DMS153 treated with DMSO at 0.1 percent for 48 hours (cell line): ENCODE data around the gene GPC3.
A peak's percentile ranks its signal among the peaks of the same experiment; 100 is the strongest.
"Not testable (repeated sequence)": the region's sequence is repeated elsewhere in the genome, so short reads cannot be mapped to it uniquely, and the experiment has no call there.

Source experiments
- DNase-seq: peaks from one replicate; lab custom pipeline; 2025; ENCODE audit not compliant: unreplicated experiment; lab: John Stamatoyannopoulos, UW

GPC3 gene

DNA sequence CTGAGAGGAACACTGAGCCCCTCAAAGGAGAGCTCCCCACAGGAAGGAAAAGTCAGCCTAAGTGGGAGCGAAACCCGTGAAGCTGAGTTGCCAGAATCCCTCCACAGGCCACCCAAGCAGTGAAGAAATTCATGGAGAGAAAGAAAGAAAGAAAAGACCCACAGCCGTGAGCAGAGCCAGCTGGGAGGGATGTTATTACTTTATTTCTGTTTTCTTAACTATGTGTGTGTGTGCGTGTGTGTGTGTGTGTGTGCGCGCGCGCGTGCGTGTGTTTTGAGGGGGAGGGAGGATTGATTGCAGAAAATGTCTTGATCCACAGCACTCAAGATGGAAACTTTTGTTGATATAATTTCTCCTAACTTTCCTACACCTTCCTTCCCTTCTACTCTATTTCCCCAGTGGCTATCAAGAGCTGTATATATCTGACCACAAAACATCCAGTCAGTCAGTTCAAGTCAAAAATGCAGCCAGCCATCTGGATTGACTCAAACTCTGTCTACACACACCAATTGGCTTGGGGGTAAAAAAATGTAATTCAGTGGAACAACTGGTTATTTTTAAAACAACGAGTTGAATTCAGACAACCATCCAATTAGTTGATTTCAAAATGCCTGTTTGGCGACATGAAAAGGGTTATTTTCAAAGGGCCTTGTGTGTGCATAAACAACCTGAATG, 13.8 kb upstream of the GPC3 start:
- DNase-seq, result no peak

DNA sequence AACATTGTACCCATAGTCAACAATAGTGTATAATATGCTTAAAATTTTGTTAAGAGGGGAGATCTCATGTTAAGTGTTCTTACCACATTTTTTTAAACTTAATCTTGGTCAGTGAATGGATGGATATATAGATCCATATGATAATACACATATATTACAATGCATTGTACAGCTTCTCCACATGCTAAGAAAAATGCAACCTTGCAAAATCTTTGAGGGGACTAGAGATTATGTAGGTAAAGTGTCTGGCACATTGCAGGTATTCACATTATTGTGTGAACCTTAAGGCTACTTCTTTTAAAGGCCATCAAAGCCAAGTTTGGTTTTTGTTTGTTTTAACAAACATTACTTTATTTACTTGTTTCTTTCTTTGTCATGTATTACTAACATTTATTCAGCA, 10.4 kb upstream of the GPC3 start:
- no peak for DNase-seq

DNA sequence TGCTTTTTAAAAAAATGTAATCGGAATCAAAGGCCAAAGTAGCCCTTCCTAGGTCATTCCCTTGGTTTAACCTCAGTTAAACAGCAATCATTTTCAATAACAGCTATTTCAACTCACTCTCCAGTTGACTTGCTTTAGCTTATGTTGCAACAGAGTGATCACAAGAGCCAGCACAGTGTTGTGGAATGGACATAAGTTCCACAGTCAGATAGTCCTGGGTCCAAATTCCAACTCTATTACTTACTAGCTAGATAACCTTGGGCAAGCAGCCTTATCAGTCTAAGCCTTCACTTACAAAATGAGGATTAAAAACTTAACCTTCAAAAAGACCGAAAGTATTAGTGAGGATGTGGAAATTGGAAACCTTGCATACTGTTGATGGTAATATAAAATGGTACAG, 9.2 kb upstream of the GPC3 start:
- DNase-seq, result no peak

DNA sequence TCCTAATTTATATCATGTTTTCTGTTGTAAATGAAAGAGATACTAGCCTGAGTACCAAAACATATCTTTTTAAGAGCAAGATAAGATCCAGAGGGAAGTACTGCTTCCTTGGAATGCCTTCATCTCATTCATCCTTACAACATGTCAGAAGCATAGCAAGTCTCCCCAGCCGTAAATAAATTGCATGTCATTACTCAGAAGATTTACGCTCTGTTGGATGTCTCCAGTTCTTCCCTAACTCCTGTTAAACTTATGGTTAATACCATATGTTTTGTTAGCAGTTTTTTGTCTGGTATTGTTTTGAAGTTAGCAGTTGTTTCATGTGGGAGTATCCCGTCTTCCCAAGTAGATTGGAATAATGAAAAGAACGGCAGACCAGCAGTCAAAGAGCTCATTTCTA, 7.5 kb upstream of the GPC3 start:
- no peak for DNase-seq

DNA sequence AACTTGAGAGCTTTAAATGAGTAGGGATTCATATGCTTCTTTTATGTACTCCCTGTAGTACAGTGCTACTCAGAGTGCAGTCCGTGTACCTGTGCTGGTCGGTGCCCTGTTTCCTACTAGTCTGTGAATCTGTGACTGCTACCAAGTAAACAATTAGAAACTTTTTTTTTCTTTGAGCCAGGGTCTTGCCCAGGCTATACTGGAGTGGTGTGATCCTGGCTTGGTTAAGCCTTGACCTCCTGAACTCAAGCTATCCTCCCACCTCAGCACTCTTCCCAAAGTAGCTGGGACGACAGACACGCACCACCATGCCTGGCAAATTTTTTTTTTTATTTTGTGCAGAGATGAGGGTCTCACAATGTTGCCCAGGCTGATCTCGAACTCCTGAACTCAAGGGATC, 6.4 kb upstream of the GPC3 start:
- DNase-seq, result no peak

DNA sequence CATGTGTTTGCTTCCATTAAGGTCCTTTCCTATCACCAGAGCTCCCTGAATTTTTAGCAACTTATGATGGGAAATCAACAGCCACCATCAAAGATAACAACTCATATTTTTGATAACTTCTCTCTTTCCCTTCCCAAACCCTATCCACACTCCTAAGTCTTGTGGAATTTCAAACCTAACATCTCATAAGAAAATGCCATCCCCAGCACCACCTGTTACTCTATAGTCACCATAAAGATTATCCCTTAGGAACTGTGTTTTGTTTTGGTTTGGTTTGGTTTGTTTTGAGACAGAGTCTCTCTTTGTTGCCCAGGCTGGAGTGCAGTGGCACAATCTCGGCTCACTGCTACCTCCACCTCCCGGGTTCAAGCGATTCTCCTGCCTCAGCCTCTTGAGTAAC, 5.7 kb upstream of the GPC3 start:
- not testable (repeated sequence) for DNase-seq

DNA sequence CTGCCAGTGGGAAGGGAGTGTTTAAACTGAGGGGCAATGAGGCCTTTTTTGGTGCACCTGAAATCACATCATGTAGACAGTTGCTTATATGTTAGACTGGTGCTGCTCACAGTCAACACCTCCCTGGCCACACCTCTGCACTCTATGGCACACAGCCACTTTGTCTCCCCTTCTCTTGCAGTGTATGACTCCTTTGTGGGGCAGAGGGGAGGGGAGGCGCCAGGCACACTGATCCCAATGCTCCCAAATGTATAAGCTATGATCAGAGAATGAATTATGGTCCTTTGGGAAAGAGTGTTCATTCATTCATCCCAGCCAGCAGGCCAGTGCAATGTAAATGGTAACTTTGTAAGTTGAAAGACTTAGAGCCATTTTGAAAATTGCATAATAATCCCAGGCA, 4.6 kb upstream of the GPC3 start:
- DNase-seq, result no peak

DNA sequence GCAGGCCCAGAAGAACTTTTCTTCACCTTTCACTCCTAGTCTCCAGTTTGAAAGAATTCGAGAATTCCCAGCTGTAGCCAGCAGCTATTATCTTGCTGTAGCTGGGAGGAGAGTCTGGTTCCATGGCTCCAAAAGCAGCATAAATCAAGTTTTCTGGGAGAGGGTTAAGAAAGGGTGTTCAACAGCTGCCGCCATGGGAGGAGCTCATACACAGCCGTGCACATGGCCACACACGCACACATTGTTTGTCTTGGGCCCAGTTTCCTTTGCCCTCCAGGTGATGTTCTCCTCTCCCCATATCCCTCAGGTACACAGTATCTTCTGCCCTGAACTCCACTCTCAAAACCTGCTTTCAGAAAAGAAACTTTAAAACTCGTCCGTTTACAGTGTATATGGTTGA, 4.1 kb upstream of the GPC3 start:
- no peak for DNase-seq

DNA sequence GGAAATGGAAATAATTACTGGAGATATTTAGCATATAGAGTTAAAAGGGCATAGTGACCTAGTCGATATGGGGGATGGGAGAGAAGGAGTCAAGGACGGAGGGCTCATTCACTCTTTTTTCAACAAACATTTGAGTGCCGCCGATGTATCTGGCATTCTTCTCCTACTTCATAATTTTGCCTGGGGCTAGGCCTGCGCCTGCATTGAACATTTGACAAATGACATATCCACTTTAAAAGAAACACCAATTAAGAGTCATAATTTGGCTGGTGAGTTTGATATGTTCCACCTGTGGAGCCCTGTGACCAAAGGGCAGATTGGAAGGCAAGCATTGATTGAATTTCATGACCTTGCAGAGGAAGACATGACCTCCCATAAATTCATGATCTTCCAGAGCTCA, 2.6 kb upstream of the GPC3 start:
- DNase-seq, result no peak

DNA sequence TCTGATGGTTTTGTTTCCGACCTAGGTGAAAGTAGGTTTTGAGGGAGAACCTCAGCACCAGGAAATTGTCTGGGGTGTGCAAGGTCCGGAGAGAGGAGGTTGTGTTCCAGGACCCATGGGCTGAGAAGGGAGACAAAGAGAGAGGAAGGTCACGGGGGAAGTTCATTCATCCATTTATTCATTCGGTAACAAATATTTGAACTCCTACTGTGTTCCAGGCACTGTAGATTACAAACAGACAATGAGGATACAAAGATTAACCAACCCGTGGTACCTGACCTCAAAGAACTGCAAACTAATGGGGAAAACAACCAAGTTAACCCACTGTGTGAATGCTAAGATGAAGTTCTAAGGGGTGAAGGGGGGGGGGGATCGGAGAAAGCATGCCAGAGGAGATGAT, 1.8 kb upstream of the GPC3 start:
- no peak for DNase-seq

DNA sequence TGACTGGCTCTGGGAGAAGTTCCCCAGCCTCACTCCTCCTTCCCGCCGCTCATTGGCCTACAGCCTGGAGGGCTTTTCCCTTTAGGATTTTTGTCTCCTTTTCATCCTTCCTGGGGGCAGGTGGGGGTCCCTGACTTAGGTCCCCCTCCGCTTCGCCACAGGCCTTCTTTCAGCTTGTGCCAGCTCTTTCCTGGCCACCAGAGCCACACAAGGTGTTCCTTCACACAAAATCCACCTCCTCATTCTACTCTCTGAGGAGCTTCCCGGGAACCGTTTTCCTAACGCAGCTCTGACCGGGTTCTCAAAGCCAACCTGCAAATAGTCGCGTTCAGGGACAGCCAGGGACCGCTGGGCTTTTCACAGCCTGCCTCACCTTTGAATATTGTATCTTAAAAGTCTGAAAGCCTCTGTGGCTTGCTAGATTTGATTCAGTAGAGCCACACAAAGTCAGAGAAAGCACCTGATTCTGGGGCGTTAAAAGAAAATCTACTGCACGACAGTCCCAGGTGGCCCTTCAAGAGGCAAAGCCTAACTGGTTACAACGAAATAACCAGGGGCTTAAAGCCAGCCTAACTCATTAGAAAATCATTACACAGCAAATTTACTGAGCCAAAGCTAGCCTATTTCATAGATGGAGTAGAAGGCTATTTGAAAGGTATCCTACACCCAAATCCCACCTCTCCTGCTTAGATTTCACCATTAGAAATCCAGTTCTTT, 731 bp upstream of the GPC3 start:
- peak; percentile 45 for DNase-seq

DNA sequence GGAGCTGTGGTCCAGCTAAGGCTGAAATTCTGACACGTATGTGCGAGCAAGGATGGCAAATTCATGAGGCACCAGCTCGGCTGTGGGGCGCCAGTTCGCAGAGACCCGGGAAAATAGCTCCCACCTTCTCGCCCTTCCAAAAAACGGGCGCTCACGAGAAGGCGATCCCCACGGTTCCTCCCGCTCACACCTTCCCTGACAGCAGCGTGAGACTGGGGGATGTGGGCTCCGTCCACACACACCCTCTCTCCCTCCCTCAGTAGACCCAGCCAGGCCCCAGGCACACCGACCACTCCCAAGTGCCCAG, 584 bp downstream of the GPC3 start:
- DNase-seq, result no peak

DNA sequence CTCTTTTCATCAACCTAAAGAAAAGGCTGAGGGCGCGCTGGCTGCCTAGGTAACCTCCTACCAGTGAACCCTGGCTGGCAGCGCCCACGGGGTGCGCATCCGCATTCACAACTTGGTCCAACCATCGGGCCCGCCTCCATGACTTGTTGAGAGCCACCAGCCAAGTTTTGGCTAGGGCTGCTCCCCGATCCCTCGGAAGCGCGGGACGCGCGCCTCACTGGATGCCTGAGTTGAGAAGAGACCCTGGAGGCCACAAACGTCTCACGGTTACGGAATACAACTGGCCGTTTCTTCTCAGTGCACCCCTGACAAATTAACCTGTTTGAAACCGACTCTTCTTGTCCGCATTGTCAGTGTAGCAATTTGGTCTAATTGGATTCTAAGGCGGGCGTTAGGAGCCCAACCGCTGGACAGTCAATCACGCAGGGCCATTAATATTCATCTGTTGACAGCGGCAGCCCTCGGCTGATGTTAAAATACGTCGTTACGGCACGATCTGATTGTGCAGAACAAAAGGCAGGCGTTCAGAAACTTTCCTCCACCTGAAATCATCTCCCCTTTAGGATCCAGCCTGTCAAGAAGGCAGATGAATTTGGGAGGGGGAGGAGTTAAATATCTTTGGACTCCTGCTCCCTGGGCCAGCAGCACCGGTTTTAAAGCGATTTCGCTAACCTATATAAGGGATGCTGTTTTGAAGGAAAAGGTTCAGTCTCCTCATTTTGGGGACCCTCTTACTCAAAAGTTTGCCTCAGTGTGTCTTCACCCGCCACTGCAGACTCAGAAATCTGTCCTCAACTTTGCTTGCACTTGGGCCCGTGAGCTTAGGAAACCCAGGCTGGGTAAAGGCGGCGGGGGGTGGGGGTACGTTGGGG, 1.2 kb downstream of the GPC3 start:
- DNase-seq, result no peak

DNA sequence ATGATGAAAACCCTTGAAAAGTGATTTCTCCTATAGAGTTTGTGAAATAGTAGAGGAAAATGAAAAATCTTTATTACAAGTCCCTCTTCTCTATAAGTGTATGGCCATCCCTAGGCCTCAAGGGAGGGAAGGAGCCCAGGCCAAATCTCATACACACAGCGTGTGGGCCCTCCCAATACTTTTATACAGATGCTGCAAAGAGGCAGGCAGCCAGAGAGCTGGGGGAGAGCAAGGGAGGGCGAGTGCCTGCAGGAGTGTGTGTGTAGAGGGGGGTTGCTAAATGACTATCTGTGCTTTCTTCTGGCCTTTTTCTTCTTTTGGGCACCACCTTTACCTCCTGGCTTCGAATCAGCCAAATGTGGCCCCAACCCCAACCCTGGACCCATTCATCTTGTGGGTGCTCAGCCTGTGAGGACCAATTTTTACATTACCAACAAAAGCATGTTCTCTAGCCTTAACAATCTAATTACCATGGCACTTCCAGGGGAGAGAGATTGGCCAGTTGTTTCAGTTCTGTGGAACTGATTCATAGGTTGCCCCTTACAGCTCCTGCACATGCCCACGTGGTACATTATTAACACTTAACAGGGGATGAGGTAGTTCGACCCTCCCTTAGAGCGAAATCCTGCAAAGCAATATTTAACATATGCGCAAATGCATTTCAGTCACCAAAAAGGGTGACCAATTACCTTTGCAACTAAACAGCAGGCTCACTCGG, 2.0 kb downstream of the GPC3 start:
- no peak for DNase-seq

DNA sequence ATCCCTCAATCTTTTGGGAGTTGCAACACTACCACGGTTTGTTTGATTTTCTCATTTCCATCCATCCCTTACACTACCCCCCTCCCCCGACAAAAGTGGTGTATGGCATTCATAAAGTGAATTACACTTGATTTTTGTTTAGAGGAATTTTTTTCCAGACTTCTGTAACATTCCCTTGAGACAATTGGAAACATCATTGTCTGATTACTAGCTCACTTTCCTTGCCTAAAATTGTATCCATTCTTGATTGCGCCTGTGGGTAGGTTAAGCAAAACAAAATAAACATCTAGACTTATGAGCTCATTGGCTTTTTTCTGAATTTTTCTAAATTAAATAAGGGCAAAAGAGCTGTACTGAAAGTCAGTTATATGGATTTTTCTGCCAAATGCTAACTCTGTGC, 3.5 kb downstream of the GPC3 start:
- DNase-seq, result no peak

DNA sequence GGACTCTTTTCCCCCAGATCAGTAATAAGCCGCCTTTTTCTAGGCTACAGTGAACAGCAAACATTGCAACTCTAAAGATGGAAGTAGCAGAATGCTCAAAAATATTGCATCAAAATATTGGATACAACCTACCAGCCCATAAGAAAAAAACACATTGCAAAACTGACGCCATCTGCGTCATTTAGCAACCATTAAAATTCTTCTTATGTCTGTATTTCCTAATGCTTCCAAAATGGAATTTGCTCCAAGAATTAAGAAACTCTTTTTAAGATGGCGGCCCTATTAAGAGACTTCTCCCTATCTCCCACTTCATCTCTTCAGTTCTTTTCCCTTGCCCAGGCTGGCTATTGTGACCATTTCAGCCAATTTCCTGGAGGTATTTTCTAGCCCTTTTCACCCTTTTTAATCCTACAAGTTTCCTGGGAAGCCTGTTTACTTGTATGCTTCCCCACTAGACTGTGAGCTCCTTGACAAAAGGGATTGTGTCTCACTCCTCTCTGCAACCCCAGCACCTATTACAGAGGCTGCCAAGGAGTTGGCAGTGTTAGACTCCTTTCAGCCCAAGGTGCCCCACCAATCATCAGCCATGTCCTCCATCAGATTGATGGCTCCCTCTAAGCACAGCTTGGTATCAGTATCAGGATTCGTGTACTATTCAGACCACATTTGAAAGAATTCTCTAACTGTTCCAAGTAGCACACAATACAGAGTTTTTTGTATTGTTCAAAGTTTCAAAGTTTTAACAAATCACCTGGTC, 4.4 kb downstream of the GPC3 start:
- no peak for DNase-seq

DNA sequence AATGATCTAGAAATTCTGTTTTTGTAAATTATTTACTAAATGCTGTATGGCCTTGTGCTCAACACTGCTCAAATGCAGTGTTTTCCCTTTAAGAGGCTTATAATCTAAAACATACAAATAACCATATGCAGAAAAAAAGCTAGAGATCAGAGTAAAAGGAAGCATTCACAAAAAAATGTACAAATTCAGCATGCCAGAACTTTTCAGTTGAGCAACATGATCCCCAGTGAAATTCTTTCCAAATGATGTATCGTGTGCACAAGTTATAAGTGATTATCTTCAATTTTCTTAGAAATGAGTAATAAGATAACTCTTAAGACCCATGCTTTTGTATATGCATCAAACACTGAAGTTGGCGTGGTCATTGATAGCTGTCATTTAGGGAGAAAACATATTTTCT, 5.0 kb downstream of the GPC3 start:
- no peak for DNase-seq

DNA sequence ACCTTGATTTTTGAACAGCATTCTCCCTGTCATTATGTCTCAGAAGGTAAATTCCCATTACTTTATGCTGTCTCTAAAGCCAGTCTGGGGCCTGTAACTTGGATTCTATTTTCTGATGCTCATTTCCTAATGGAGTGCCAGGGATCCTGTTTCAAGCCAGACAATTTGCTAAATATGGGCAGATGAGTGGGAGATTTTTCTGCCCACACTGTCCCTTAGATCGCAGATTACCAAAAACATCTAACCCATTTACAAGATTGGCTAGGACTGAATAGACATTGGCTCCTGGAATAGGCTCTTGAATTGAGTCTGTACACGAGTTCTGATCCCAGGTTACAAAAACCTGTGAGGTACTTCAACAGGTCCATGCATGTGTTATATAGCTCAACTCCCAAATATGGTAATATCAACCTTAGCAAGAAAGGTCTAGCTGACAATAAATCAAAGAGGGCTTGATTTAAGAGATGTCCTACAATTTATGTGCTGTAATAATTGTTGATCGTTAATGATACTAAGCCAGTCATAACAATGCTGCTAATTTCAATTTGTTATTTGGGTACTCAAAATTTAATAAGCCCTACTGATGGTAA, 5.7 kb downstream of the GPC3 start:
- DNase-seq, result peak; percentile 55

DNA sequence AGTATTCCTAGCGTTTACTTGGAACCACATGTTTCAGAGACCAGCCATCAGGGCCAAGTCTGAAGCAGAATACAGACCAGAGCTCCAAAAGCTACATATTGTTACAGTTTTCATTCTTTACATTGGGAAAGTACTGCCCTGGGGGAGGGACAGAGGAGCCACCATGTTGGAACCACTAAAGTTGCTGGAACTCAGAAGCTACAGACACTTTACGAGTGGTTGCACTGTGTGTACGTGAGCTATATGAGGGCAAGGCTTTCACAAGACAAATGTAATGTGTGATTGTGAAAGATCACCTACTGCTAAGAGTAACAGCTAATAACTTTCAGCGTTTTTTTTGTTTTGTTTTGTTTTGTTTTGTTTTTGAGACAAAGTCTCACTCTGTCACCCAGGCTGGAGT, 11.7 kb downstream of the GPC3 start:
- no peak for DNase-seq

DNA sequence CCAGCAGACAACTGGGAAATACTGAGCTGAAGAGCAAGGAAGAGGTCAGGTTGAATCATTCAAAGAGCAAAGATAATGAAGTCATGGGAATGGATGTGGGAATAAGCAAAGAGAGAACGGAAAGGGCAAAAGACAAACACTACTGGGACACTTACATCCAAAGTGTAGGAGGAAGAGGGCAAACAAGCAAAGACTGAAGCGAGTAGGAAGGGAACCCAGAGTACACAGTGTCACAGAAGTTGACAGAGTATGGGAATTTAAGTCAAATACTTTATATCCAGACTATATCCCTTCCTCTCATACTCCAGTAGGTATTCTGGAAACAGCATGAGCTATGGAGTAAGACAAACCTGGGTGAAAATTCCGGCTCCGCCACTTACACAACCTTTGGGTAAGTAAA, 12.5 kb downstream of the GPC3 start:
- no peak for DNase-seq

DNA sequence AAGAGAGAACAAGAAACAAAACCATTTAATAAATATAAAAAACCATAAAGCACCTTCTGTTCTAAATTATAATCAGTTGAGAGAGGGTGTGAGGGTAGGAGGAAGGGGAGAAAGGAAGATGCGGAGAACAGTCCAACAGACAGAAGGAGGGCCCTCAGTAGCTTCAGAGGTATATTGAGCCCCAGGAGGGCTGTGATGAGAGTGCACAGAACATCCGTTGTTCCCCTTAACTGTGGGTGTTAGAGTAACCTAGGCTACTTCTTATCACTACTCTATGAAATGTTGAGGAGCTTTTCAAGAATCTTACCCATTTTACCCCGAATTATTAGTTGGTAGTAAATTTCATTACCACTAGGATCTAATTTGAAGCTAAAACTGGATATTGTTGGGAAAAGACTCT, 13.8 kb downstream of the GPC3 start:
- no peak for DNase-seq
